Peyer's patch (tissue), 4 donors: Measurements from ENCODE around the gene FKBP7. TPM values are rescaled to one million over a fixed set of nuclear protein-coding genes. Genes with fewer than 3 reads are reported as not detected.

ENCODE experiments used
- DNase-seq, 3 donors: peaks; one replicate each; pipeline ENCODE4 v3.0.0-alpha.2; 2017 to 2019
- H3K27ac ChIP-seq, 4 donors: fragments of 200-600 bp; sonication (generic); one replicate each; pipeline ENCODE4 v1.5.1; 2016 to 2019
- H3K27me3 ChIP-seq, 2 donors: fragments of 200-600 bp; sonication (generic); one replicate each; pipeline ENCODE4 v1.5.1; 2019
- H3K36me3 ChIP-seq, 3 donors: fragments of 200-600 bp; sonication (generic); one replicate each; pipeline ENCODE4 v1.5.1; 2016 to 2019
- H3K4me1 ChIP-seq, 4 donors: fragments of 200-600 bp; sonication (generic); one replicate each; pipeline ENCODE4 v1.5.1; 2016 to 2019
- H3K4me3 ChIP-seq, 4 donors: fragments of 200-600 bp; sonication (generic); 1 replicate in 3 of 4; 2 replicates in 1 of 4; pipeline ENCODE4 v1.5.1; 2016 to 2019; ENCODE audit warnings: mild to moderate bottlenecking in 1 of 4
- H3K9me3 ChIP-seq, 4 donors: fragments of 200-600 bp; sonication (generic); one replicate each; pipeline ENCODE4 v1.5.1; 2016 to 2019; ENCODE audit warnings: mild to moderate bottlenecking in 1 of 4
- POLR2A ChIP-seq, 2 donors: fragments of 450-650 bp; IDR thresholded peaks; one replicate each; pipeline ENCODE4 v1.5.1; 2017; ENCODE audit warnings: antibody characterized with exemption in 2 of 2, mild to moderate bottlenecking in 2 of 2, moderate library complexity in 2 of 2
- total RNA-seq, 4 donors: library from RNA; depleted of rRNA; stranded (reverse); fragments of >200 nt; gene quantifications; one replicate each; pipeline ENCODE4 v1.1.0, GENCODE V29; 2016
- TF ChIP-seq, protein P1 (sequence below), 6 experiments: fragments of 450-650 bp in 4 of 6; fragments of 200-600 bp in 2 of 6; sonication (generic) in 1 of 6; IDR thresholded peaks; one replicate each; pipeline ENCODE4 v1.5.1; 2017 to 2019; ENCODE audit warnings: antibody characterized with exemption in 6 of 6, mild to moderate bottlenecking in 3 of 6, moderate library complexity in 1 of 6

The FKBP7 gene
- total RNA-seq, 4 donors from 2014 or later = 0.53 to 5.3 (median 1.0) TPM

DNA sequence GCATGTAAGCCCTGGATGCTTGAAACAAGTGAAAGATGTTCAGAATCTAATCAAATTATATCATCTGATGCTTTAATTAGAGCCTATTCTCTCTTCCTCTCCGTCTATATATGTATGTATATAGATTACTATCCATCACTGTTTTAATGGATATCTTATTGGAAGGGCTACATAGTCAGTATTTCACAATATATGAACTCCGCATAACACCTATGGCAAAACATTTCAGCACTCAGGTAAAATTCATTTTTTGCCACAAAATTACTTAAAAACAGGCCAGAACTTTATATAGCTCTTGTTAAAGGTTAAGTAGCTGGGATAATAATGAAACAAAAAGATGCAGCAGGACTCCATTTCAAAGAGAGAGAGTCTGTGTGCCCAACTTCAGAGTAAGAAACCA is 26.1 kb downstream of the FKBP7 start:
- DNase-seq = no peak
- no peaks in the 10 kb centered on the region for H3K27me3 ChIP-seq
- TF ChIP-seq, protein P1, sequence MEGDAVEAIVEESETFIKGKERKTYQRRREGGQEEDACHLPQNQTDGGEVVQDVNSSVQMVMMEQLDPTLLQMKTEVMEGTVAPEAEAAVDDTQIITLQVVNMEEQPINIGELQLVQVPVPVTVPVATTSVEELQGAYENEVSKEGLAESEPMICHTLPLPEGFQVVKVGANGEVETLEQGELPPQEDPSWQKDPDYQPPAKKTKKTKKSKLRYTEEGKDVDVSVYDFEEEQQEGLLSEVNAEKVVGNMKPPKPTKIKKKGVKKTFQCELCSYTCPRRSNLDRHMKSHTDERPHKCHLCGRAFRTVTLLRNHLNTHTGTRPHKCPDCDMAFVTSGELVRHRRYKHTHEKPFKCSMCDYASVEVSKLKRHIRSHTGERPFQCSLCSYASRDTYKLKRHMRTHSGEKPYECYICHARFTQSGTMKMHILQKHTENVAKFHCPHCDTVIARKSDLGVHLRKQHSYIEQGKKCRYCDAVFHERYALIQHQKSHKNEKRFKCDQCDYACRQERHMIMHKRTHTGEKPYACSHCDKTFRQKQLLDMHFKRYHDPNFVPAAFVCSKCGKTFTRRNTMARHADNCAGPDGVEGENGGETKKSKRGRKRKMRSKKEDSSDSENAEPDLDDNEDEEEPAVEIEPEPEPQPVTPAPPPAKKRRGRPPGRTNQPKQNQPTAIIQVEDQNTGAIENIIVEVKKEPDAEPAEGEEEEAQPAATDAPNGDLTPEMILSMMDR (IDR thresholded peaks at IDR 0.05) = no peak
- no peak for TF ChIP-seq POLR2A (IDR thresholded peaks at IDR 0.05)
- peak overlapping the region in 2 of 4 donors; percentile 97 to 98 for H3K27ac ChIP-seq
- H3K36me3 ChIP-seq = peaks cover 0 to 6% (median 0%) of the 10 kb centered on the region in 3 donors
- no peaks in the 10 kb centered on the region for H3K9me3 ChIP-seq
- peaks cover 0 to 23% (median 0%) of the 10 kb centered on the region in 4 donors for H3K4me1 ChIP-seq
- H3K4me3 ChIP-seq = no peak overlapping the region

DNA sequence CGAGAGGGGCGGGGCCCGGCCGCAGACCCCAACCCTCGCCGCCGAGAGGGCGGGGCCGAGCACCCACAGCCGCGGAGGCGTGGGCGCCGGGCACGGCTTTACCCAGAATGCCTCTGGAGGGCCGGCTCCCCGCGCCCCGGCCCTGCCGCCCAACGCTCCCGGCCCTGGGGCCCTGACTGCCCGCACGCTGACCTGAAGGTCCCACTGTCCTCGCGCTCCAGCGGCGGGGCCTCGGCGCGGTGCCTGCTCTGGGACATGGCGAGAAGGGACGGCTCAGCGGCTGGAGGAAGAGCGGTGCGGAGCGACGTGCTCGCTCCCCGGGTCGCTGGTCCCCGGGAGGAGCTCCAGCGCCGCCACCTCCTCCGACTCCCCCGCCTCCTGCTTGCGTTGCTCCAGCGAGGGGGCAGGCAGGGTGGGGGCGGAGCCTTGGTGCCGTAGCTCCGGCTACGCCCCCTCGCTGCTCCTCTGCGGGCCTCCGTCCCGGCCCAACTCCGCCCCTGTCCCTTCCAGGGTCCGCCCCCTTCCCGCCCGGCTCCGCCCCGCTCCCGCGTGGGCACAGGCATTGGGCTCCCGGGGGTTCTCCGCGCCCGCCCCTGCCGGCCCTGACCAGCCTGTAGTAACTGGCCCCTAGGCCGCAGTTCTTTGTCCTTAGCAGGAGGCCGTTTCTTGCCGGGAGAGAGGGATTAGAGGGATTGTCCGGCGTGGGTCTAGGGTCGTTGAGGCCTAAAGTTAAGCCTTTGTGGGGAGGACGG is 27.4 kb downstream of the FKBP7 start, which contains the start of the genes PJVK and PRKRA:
PJVK (plus strand) TSS at position 605 of the 752 bp plus-strand sequence. CDS start 2,032 bp downstream, outside the sequence.
PRKRA (minus strand) TSS at position 402 of the 752 bp plus-strand sequence; CDS start at position 257, 145 bp downstream.
- peak; percentile 90 to 96 for TF ChIP-seq POLR2A (IDR thresholded peaks at IDR 0.05)
- TF ChIP-seq, protein P1 (IDR thresholded peaks at IDR 0.05) = peak in 1 of 6 experiments; percentile 20
- H3K9me3 ChIP-seq = no peaks in the 10 kb centered on the region
- peak within 1 kb of the TSS; percentile 97 to 99 (median 98) for H3K27ac ChIP-seq
- no peaks in the 10 kb centered on the region for H3K27me3 ChIP-seq
- peak; percentile 96 to 99 (median 98) for DNase-seq
- H3K4me1 ChIP-seq = peaks cover 0 to 23% (median 0%) of the 10 kb centered on the region in 4 donors
- H3K4me3 ChIP-seq = peak within 1 kb of the TSS; percentile 85 to 94 (median 90)
- H3K36me3 ChIP-seq = peaks cover 0 to 16% (median 0%) of the 10 kb centered on the region in 3 donors

DNA sequence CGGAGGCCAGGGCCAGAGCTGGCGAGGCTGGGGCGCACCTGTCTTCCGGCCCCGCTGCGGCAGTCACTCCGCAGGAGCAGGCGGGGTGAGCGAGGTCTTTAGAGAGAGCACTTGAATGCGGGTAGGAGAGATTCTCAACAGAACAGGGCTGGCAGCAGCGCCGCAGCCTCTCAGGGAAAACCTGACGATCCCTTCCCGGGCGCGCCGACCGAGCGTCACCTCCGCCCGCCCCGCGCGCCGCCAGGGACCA is 28.0 kb downstream of the FKBP7 start:
- no peak for TF ChIP-seq POLR2A (IDR thresholded peaks at IDR 0.05)
- TF ChIP-seq, protein P1 (IDR thresholded peaks at IDR 0.05) = no peak
- Histone ChIP-seq H3K4me1 (peaks cover 0 to 23% (median 0%) of the 10 kb centered on the region in 4 donors), H3K27me3 (no peaks in the 10 kb centered on the region), H3K4me3 (peak overlapping the region; percentile 85 to 94 (median 90)), H3K36me3 (peaks cover 0 to 21% (median 0%) of the 10 kb centered on the region in 3 donors), H3K27ac (peak overlapping the region; percentile 97 to 99 (median 98)), H3K9me3 (no peaks in the 10 kb centered on the region)
- DNase-seq = peak in 2 of 3 donors; percentile 73 to 90

DNA sequence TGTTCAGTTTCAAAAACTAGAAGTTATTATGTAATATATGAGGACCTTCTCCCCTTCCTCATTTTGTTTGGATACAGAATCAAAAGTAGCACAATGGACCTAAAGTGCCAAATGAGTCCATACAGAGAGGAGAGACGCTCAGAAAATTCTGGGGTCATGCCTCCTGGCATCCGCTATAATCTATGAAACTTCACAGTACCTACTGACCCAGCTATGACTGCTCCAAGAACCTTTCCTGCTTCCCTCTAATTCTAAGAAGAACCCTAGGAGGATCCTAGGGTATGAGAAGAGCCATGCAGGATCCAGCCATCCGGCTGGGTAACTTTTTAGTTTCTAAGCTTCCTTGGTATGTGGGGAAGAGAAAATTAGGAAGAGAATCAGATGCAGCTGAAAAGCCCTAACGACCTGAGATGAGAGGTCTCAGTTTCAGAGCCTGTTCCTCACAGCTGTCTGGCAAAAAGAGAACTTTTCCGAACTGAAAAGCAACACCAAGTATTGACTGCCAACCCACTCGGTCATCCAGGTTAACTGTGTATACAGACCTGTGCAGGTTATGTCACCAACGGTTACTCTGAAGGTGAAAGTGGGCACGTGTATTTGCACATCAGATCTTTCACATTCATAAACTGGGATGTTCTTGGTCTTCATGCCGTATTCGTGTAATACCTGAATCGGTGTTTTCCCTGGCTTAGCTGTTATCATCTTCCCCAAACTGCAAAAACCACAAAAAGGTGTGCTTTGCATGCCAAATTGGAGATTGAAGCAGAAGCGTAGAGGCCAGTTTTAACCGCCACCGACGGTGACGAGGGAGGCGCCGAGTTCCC is 28.5 kb downstream of the FKBP7 start:
- peak overlapping the region; percentile 85 to 94 (median 90) for H3K4me3 ChIP-seq
- peaks cover 0 to 23% (median 0%) of the 10 kb centered on the region in 4 donors for H3K4me1 ChIP-seq
- no peaks in the 10 kb centered on the region for H3K9me3 ChIP-seq
- no peak for DNase-seq
- no peaks in the 10 kb centered on the region for H3K27me3 ChIP-seq
- H3K27ac ChIP-seq = peak overlapping the region; percentile 97 to 99 (median 98)
- H3K36me3 ChIP-seq = peaks cover 0 to 27% (median 0%) of the 10 kb centered on the region in 3 donors
- TF ChIP-seq, protein P1 (IDR thresholded peaks at IDR 0.05) = no peak
- TF ChIP-seq POLR2A (IDR thresholded peaks at IDR 0.05) = no peak

DNA sequence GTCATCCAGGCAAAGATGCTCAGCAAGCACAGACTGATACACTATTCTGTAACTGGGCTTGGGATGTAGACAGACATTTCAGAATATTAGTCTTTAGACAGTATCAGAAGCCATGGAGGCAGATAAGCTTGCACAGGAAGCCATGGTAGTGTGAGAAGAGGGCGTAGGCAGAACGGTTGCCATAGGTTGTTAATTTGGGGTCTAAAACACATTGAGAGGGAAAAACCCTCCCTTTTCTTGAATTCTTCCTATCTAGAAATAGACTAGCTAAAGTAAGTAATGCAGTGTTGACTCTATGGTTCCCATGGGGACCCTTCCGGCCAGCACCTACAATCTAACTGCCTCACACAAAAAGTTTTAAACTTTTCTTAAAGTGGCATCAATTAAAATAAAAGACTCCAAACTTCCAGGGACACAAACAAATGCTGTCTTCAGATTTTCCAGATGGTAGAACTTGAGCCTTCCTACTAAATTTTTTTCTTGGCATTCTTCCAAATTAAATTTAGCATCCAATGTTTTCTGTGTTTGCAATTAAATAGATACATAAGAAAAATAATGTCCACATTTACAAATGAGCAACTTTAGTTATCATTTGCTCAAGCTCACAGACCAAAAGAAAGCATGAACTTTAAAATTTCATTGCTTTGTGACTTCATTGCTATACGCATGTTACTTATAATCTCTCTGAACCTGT is 29.3 kb downstream of the FKBP7 start:
- Histone ChIP-seq H3K9me3 (no peaks in the 10 kb centered on the region), H3K4me1 (peaks cover 0 to 23% (median 0%) of the 10 kb centered on the region in 4 donors), H3K27me3 (no peaks in the 10 kb centered on the region), H3K36me3 (peaks cover 0 to 35% (median 0%) of the 10 kb centered on the region in 3 donors), H3K27ac (no peak overlapping the region), H3K4me3 (no peak overlapping the region)
- DNase-seq = no peak
- TF ChIP-seq, protein P1 (IDR thresholded peaks at IDR 0.05) = no peak
- TF ChIP-seq POLR2A (IDR thresholded peaks at IDR 0.05) = no peak
